Neural cell (in vitro differentiated cells): ENCODE data around the gene DPP10.

Source experiments
- CTCF ChIP-seq: fragments of 450-650 bp; IDR thresholded peaks from 2 replicates; pipeline ENCODE4 v1.5.1; 2014; ENCODE audit warnings: antibody characterized with exemption, mild to moderate bottlenecking, moderate library complexity; ENCODE audit not compliant: poor library complexity, severe bottlenecking
- POLR2AphosphoS5 ChIP-seq: IDR thresholded peaks from 2 replicates; pipeline ENCODE4 v1.6.1; 2012
- REST ChIP-seq: IDR thresholded peaks from 2 replicates; pipeline ENCODE4 v1.6.1; 2012; ENCODE audit warnings: borderline replicate concordance
- TAF1 ChIP-seq: IDR thresholded peaks from 2 replicates; pipeline ENCODE4 v1.6.1; 2012; ENCODE audit warnings: low read depth

GRCh38 chr2:115165529-115166109 is 723.2 kb downstream of the DPP10 start:
- no peak for TF ChIP-seq REST
- TF ChIP-seq CTCF, result peak; percentile 69
- no peak for TF ChIP-seq TAF1
- no peak for TF ChIP-seq POLR2AphosphoS5
